GM10248 (cell line): ENCODE data around the gene SLC37A2.

Source experiments
- CTCF ChIA-PET: fragments of 300-600 bp; sonication (Branson Sonifier 250); formaldehyde crosslinking; extraction: SDS; loops from one replicate; lab custom pipeline; 2021; ENCODE audit warnings: antibody characterized with exemption; lab: Yijun Ruan, JAX
- POLR2A ChIA-PET: fragments of 350-650 bp; sonication (Branson Sonifier 250); formaldehyde crosslinking; extraction: SDS; loops from one replicate; lab custom pipeline; 2020; ENCODE audit warnings: antibody characterized with exemption; lab: Yijun Ruan, JAX
- DNase-seq: peaks from one replicate; pipeline ENCODE4 v3.0.0; 2012; ENCODE audit errors: extremely low spot score
- TF ChIP-seq, protein P1 (sequence below): IDR thresholded peaks from 2 replicates; pipeline ENCODE4 v1.5.1; 2012; ENCODE audit warnings: mild to moderate bottlenecking, low read depth; ENCODE audit errors: extremely low read depth, missing control alignments, control extremely low read depth

The SLC37A2 gene

DNA sequence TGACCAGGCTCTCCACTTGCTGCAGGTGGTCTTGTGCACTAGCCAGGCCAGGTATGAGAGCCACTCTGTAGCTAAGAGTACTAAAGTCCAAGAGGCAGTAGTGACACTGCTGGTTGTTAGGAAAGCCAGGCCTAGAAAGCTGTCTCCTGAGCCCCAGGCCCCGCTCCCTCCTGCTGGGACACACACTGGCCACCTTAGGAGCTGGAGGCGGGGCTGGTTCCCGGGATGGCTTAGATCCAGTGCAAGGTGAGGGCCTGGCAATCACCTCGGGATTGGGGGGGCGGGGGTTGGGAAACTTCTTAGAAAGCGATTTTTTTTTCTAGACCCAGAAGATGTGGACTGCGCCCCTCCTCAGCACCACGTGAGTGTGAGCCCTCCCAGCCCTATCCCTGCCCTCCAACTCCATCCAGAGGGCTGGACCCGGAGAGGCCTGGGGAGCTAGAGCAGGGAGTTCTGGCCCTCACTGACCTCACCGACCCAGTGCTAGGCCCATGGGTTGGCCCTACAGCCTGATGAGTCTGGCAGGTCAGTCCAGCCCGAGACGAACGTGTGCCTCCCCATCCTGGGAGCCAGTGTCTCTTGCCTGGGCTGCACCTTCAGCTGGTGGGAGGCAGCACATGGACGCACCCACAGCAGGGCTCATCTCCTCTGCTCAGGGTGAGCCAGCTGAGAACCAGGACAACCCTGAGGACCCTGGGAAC is 18.1 kb downstream of the SLC37A2 start:
- CTCF ChIA-PET, result no interaction called here
- TF ChIP-seq, protein P1, sequence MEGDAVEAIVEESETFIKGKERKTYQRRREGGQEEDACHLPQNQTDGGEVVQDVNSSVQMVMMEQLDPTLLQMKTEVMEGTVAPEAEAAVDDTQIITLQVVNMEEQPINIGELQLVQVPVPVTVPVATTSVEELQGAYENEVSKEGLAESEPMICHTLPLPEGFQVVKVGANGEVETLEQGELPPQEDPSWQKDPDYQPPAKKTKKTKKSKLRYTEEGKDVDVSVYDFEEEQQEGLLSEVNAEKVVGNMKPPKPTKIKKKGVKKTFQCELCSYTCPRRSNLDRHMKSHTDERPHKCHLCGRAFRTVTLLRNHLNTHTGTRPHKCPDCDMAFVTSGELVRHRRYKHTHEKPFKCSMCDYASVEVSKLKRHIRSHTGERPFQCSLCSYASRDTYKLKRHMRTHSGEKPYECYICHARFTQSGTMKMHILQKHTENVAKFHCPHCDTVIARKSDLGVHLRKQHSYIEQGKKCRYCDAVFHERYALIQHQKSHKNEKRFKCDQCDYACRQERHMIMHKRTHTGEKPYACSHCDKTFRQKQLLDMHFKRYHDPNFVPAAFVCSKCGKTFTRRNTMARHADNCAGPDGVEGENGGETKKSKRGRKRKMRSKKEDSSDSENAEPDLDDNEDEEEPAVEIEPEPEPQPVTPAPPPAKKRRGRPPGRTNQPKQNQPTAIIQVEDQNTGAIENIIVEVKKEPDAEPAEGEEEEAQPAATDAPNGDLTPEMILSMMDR, result no peak
- no peak for DNase-seq
- POLR2A ChIA-PET, result no interaction called here

DNA sequence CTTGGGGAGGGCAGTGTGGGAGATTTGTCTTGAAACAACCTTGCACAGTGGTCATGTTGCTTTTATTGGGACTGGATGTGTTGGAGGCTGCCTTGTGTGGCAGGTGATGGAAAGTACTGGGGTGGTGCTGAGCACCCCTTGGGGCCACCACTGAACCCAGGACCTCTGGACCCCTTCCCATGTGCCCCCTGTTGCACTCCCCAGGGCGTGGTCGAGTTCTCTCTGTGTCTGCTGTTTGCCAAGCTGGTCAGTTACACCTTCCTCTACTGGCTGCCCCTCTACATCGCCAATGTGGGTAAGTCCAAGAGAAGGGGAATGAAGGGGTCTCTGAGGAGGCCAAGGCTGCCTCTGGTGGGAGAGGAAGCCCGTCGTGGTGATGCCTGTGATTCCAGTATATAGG is 18.9 kb downstream of the SLC37A2 start:
- CTCF ChIA-PET, result interaction anchor here (0.9 to 1.8 kb wide), 4 partner anchors 9 to 11 kb away, joined by 3 to 7 read pairs (median 4); no protein-coding TSS in a partner anchor
- DNase-seq, result peak; percentile 10
- TF ChIP-seq, protein P1, result no peak
- POLR2A ChIA-PET, result no interaction called here

GRCh38 chr11:125082611-125083311 is 19.7 kb downstream of the SLC37A2 start:
- ChIA-PET POLR2A (no interaction called here), CTCF (interaction anchor here (0.8 to 1.8 kb wide), 6 partner anchors 8 to 41 kb away, joined by 3 to 7 read pairs (median 3); no protein-coding TSS in a partner anchor)
- TF ChIP-seq, protein P1, result no peak
- peak; percentile 13 for DNase-seq

DNA sequence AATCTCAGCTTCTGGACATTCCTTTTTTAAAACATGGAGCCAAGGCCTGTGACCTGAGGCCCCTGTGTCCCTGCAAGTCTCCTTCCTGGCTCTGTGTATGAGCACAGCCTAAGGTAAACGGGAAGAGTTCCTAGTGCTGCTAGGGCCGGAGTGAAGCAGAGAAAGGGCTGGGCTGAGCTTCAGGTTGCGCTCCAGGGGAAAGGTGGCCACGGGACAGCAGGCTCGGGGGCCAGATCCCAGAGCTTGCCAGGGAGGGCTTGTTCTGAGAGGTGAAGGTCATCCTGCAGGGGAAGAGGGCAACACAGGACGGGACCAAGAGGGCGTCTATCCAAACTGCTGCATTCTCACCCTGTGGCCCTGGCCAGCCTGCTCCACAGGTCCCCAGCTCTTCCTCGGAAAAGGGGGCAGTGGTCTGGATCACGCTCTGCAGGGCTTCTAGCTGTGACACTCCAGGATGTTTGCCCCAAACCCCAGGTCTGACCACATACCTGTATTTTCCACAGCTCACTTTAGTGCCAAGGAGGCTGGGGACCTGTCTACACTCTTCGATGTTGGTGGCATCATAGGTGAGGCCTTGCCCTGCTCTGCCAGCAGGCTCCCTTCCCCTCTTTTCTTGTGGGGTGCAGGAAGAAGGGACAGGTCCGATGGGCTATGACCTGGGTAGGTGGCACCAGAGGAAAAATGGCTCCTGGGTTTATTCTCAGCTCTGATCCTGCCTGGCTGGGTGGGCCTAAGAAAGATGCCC is 20.4 kb downstream of the SLC37A2 start:
- TF ChIP-seq, protein P1, result no peak
- ChIA-PET CTCF (interaction anchor here (0.8 to 1.8 kb wide), 7 partner anchors 8 to 57 kb away, joined by 3 to 7 read pairs (median 3); no protein-coding TSS in a partner anchor), POLR2A (no interaction called here)
- peak; percentile 13 for DNase-seq

DNA sequence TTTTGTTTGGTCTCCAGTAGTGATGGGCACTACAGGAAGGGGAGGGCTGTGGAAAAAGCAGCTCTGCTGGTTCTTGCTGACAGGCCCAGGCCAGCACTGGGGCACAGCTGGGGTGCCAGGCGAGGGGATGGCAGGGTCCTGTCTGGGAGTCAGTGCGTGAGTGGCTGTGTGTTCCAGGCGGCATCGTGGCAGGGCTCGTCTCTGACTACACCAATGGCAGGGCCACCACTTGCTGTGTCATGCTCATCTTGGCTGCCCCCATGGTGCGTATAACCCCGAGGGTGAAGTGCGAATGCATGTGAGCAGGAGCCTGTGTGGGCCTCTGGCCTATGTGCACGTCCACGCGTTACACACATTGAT is 20.9 kb downstream of the SLC37A2 start:
- CTCF ChIA-PET, result interaction anchor here (1.0 to 1.3 kb wide), 3 partner anchors 32 to 57 kb away, joined by 3 to 4 read pairs (median 3); no protein-coding TSS in a partner anchor
- POLR2A ChIA-PET, result no interaction called here
- DNase-seq, result peak; percentile 7
- TF ChIP-seq, protein P1, result no peak

DNA sequence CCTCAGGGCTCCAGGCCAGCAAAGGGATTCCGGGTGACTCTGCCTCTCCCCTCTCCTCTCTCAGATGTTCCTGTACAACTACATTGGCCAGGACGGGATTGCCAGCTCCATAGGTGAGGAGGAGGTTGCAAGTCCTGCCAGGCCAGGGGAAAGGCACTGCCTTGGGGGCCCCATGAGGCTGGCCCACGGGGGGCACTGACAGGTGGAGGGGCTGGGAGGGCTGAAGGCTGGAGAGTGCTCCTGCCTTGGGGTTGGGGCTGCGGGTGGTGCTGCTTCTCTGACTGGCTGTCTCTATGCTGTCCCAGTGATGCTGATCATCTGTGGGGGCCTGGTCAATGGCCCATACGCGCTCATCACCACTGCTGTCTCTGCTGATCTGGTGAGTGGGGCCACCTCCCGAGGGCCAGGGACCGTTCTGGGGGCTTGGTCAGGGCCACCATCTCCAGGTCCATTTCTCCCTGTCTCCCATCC is 21.7 kb downstream of the SLC37A2 start:
- TF ChIP-seq, protein P1, result no peak
- ChIA-PET POLR2A (no interaction called here), CTCF (interaction anchor here (1.3 kb wide), 1 partner anchor 56 kb away, joined by 3 read pairs; no protein-coding TSS in a partner anchor)
- peak; percentile 11 for DNase-seq
